CD14-positive monocyte (primary cell): ENCODE data around the gene NDRG4. TPM values are rescaled to one million over a fixed set of nuclear protein-coding genes. Genes with fewer than 3 reads are reported as not detected.

Experiments
- DNase-seq, 3 donors: peaks; one replicate each; pipeline ENCODE4 v3.0.0-alpha.2; 2011 to 2022
- H2AFZ ChIP-seq: 2 replicates; pipeline ENCODE4 v1.6.0; 2012; ENCODE audit warnings: mild to moderate bottlenecking, low read depth, low read length, inconsistent platforms; ENCODE audit not compliant: insufficient read depth, poor library complexity, severe bottlenecking
- H3K27ac ChIP-seq, 2 donors: 1 replicate in 1 of 2; 2 replicates in 1 of 2; pipeline ENCODE4 v1.5.1; 2012 to 2013; ENCODE audit warnings: low read length in 2 of 2, control low read depth in 1 of 2, inconsistent platforms in 1 of 2, low read depth in 1 of 2, mild to moderate bottlenecking in 1 of 2
- H3K27me3 ChIP-seq, 2 donors: one replicate each; pipeline versions ENCODE4 v1.6.0 to v1.6.1; 2011 to 2013; ENCODE audit warnings: low read length in 2 of 2; ENCODE audit not compliant: control insufficient read depth in 2 of 2, insufficient read depth in 2 of 2
- H3K36me3 ChIP-seq, 2 donors: replicated peaks in 1 of 2; 1 replicate in 1 of 2; 2 replicates in 1 of 2; pipeline versions ENCODE4 v1.5.1 to v1.6.1; 2012 to 2013; ENCODE audit warnings: low read length in 2 of 2, control low read depth in 1 of 2, inconsistent platforms in 1 of 2, mild to moderate bottlenecking in 1 of 2; ENCODE audit not compliant: insufficient read depth in 2 of 2, control insufficient read depth in 1 of 2
- H3K4me1 ChIP-seq, 2 donors: 1 replicate in 1 of 2; 2 replicates in 1 of 2; pipeline versions ENCODE4 v1.5.1 to v1.6.1; 2012 to 2013; ENCODE audit warnings: low read length in 2 of 2, control low read depth in 1 of 2, inconsistent platforms in 1 of 2, mild to moderate bottlenecking in 1 of 2, moderate library complexity in 1 of 2; ENCODE audit not compliant: insufficient read depth in 2 of 2, control insufficient read depth in 1 of 2
- H3K4me2 ChIP-seq: replicated peaks from 2 replicates; pipeline ENCODE3; 2012; ENCODE audit warnings: low read length, moderate library complexity, mild to moderate bottlenecking; ENCODE audit not compliant: poor library complexity, severe bottlenecking; ENCODE audit errors: extremely low read depth
- H3K4me3 ChIP-seq, 3 experiments: fragments of 200-600 bp in 1 of 3; sonication (generic) in 1 of 3; replicated peaks in 1 of 3; 1 replicate in 2 of 3; 2 replicates in 1 of 3; pipeline ENCODE4 v1.5.1; 2011 to 2013; ENCODE audit warnings: low read length in 3 of 3, mild to moderate bottlenecking in 3 of 3, control low read depth in 2 of 3, low read depth in 2 of 3, inconsistent platforms in 1 of 3, moderate library complexity in 1 of 3
- H3K79me2 ChIP-seq: 2 replicates; pipeline ENCODE4 v1.6.0; 2012; ENCODE audit warnings: mild to moderate bottlenecking, control low read depth, inconsistent platforms, low read length, moderate library complexity; ENCODE audit not compliant: insufficient read depth
- H3K9ac ChIP-seq: 2 replicates; pipeline ENCODE4 v1.6.0; 2017; ENCODE audit warnings: low read length, mild to moderate bottlenecking; ENCODE audit not compliant: insufficient read depth, poor library complexity, severe bottlenecking
- H3K9me3 ChIP-seq, 2 donors: replicated peaks in 1 of 2; 1 replicate in 1 of 2; 2 replicates in 1 of 2; pipeline versions ENCODE4 v1.5.1 to v1.6.1; 2012 to 2013; ENCODE audit warnings: low read length in 2 of 2, control low read depth in 1 of 2; ENCODE audit not compliant: control insufficient read depth in 1 of 2, insufficient read depth in 1 of 2
- H4K20me1 ChIP-seq: 2 replicates; pipeline ENCODE4 v1.6.0; 2012; ENCODE audit warnings: mild to moderate bottlenecking, low read length, control low read depth, moderate library complexity; ENCODE audit not compliant: insufficient read depth
- H3K27ac Mint-ChIP-seq, 7 donors: one replicate each; pipeline ENCODE4 v1.8.0; 2020; ENCODE audit warnings: mild to moderate bottlenecking in 7 of 7, mixed read lengths in 7 of 7, moderate library complexity in 6 of 7, inconsistent platforms in 2 of 7
- H3K27me3 Mint-ChIP-seq, 3 donors: one replicate each; pipeline ENCODE4 v1.8.0; 2021 to 2022; ENCODE audit warnings: low read depth in 3 of 3, mild to moderate bottlenecking in 3 of 3, mixed read lengths in 3 of 3, moderate library complexity in 3 of 3, inconsistent platforms in 1 of 3
- H3K36me3 Mint-ChIP-seq, 2 donors: one replicate each; pipeline ENCODE4 v1.8.0; 2020; ENCODE audit warnings: mixed read lengths in 2 of 2, inconsistent platforms in 1 of 2, mild to moderate bottlenecking in 1 of 2
- H3K4me1 Mint-ChIP-seq: one replicate; pipeline ENCODE4 v1.8.0; 2020; ENCODE audit warnings: mild to moderate bottlenecking, mixed read lengths
- H3K4me3 Mint-ChIP-seq, 2 donors: one replicate each; pipeline ENCODE4 v1.8.0; 2020; ENCODE audit warnings: mild to moderate bottlenecking in 2 of 2, mixed read lengths in 2 of 2, moderate library complexity in 1 of 2
- H3K9me3 Mint-ChIP-seq, 7 donors: one replicate each; pipeline ENCODE4 v1.8.0; 2020 to 2022; ENCODE audit warnings: mixed read lengths in 7 of 7, mild to moderate bottlenecking in 6 of 7, moderate library complexity in 6 of 7, inconsistent platforms in 2 of 7
- CTCF ChIP-seq: fragments of 200-600 bp; IDR thresholded peaks from one replicate; pipeline ENCODE4 v1.8.0; 2022; ENCODE audit warnings: antibody characterized with exemption, mild to moderate bottlenecking
- WGBS: methylation state at CpG from one replicate; pipeline ENCODE4 v1.1.5; 2013; ENCODE audit warnings: missing lambda C conversion rate; ENCODE audit not compliant: insufficient coverage; 5-methylcytosine and 5-hydroxymethylcytosine counted together
- intact Hi-C, 2 donors: fragments of 100-400 bp; cut with micrococcal nuclease; formaldehyde crosslinking; loops; one replicate each; pipeline versions ENCODE4 v1.15.0 to v1.15.1; 2023
- polyA plus RNA-seq, 3 donors: library from polyadenylated mRNA; depleted of rRNA in 1 of 3; unstranded in 2 of 3; stranded (reverse) in 1 of 3; fragments of 300-500 nt in 2 of 3; fragments of >200 nt in 1 of 3; fragmentation: Illumina TruSeq in 2 of 3; gene quantifications; 1 replicate in 2 of 3; 2 replicates in 1 of 3; pipeline ENCODE4 v1.2.3, GENCODE V29; 2012 to 2021

NDRG4 gene
- polyA plus RNA-seq, 3 donors, result not detected

- H3K27ac Mint-ChIP-seq, result no peak overlapping the region
- DNase-seq, result no peak
- Histone ChIP-seq H3K79me2 (no peaks in the 10 kb centered on the region), H3K4me2 (peak overlapping the region; percentile 50), H3K4me3 (peak overlapping the region in 1 of 3 experiments; percentile 6), H3K9ac (peak overlapping the region; percentile 15), H3K36me3 (no peaks in the 10 kb centered on the region), H2AFZ (peak overlapping the region; percentile 21), H3K27me3 (peaks cover 15 to 38% of the 10 kb centered on the region in 2 donors), H3K9me3 (peaks cover 0 to 23% of the 10 kb centered on the region in 2 donors), H3K27ac (no peak overlapping the region), H3K4me1 (peaks cover 5 to 12% of the 10 kb centered on the region in 2 donors), H4K20me1 (no peaks in the 10 kb centered on the region)
- peaks cover 7% of the 10 kb centered on the region for H3K4me1 Mint-ChIP-seq
- intact Hi-C loops, result no loop called here
- no peak for TF ChIP-seq CTCF
- 9% methylated on average over 40 of the region's 42 CpGs for WGBS
- no peaks in the 10 kb centered on the region for H3K36me3 Mint-ChIP-seq
- peaks cover 49 to 64% (median 49%) of the 10 kb centered on the region in 3 donors for H3K27me3 Mint-ChIP-seq
- peaks cover 0 to 4% (median 1%) of the 10 kb centered on the region in 7 donors for H3K9me3 Mint-ChIP-seq
- peak overlapping the region; percentile 54 to 78 for H3K4me3 Mint-ChIP-seq
Observed at GRCh38 chr16:58501242-58502131, 1.5 kb downstream of the NDRG4 start.

GRCh38 chr16:58502217-58502921 lies 2.4 kb downstream of the NDRG4 start:
- intact Hi-C loops, result no loop called here
- Histone ChIP-seq H3K9me3 (peaks cover 0 to 23% of the 10 kb centered on the region in 2 donors), H2AFZ (no peak overlapping the region), H3K9ac (no peak overlapping the region), H4K20me1 (no peaks in the 10 kb centered on the region), H3K27me3 (peaks cover 15 to 38% of the 10 kb centered on the region in 2 donors), H3K27ac (no peak overlapping the region), H3K79me2 (no peaks in the 10 kb centered on the region), H3K36me3 (no peaks in the 10 kb centered on the region), H3K4me1 (peaks cover 5 to 12% of the 10 kb centered on the region in 2 donors), H3K4me3 (no peak overlapping the region), H3K4me2 (no peak overlapping the region)
- no peak for TF ChIP-seq CTCF
- WGBS, result 77% methylated on average over 7 of the region's 8 CpGs
- no peak for DNase-seq
- Mint-ChIP-seq H3K4me1 (peaks cover 7% of the 10 kb centered on the region), H3K27me3 (peaks cover 46 to 62% (median 51%) of the 10 kb centered on the region in 3 donors), H3K9me3 (peaks cover 0 to 4% (median 1%) of the 10 kb centered on the region in 7 donors), H3K36me3 (no peaks in the 10 kb centered on the region), H3K27ac (no peak overlapping the region), H3K4me3 (peak overlapping the region in 1 of 2 donors; percentile 39)
